Measurements from ENCODE around the gene EXOSC9. TPM values are rescaled to one million over a fixed set of nuclear protein-coding genes. Genes with fewer than 3 reads are reported as not detected.
A peak's percentile ranks its signal among the peaks of the same experiment; 100 is the strongest.
"Not testable (repeated sequence)": the region's sequence is repeated elsewhere in the genome, so short reads cannot be mapped to it uniquely, and the experiment has no call there.

The EXOSC9 gene, protein sequence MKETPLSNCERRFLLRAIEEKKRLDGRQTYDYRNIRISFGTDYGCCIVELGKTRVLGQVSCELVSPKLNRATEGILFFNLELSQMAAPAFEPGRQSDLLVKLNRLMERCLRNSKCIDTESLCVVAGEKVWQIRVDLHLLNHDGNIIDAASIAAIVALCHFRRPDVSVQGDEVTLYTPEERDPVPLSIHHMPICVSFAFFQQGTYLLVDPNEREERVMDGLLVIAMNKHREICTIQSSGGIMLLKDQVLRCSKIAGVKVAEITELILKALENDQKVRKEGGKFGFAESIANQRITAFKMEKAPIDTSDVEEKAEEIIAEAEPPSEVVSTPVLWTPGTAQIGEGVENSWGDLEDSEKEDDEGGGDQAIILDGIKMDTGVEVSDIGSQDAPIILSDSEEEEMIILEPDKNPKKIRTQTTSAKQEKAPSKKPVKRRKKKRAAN
- polyA plus RNA-seq (ENCODE audit: insufficient read length), result 28.5 TPM

DNA sequence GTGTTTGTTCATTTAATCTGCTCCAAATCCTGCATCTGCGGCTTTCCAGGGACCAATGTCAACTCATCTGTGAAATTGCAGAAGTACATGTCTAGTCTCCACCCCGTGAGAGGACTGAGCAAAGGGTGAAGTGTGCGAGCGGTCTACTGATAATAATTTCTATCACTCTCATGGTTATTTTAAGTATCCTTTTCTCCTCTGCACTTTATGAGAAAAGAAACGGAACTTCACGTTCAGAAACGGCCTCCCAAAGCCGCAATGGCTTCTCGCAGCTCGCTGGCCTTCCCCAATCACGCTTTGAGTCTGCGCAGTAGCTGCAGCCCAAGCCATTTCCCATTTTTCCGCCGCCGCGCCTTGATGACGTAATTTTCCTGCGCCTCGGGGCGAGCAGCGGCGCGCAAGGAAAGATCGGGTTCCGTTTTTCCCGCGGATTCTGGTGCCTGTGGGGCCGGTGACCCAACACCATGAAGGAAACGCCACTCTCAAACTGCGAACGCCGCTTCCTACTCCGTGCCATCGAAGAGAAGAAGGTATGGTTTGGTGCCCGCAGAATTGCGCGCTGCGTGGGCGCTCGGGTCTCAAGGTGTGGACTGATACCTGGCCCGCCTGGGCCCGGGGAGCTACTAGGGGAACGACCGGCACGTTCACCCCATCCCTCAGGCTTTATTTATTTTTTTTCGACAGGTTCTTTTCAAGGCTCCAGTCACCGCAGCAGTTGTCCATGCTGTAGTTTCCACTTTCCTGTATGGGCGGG is at the start of gene EXOSC9:
Gene EXOSC9 (plus strand): TSS at position 363 of the 754 bp plus-strand sequence. CDS start 102 bp downstream, at position 465.
- DNase-seq, result peak; percentile 97

DNA sequence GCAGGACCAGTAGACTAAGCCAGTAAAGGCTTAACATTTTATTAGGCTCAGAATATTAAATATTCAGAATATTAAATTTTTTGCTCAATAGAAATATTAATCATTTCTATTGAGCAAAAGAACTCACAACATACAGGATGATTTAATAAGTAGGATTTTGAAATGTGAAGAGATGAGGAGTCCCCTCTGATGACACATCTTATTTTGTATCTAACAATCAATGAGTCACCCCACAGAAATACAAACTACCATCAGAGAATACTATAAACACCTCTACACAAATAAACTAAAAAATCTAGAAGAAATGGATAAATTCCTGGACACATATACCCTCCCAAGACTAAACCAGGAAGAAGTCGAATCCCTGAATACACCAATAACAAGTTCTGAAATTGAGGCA is 49.0 kb upstream of the EXOSC9 start:
- DNase-seq, result not testable (repeated sequence)

DNA sequence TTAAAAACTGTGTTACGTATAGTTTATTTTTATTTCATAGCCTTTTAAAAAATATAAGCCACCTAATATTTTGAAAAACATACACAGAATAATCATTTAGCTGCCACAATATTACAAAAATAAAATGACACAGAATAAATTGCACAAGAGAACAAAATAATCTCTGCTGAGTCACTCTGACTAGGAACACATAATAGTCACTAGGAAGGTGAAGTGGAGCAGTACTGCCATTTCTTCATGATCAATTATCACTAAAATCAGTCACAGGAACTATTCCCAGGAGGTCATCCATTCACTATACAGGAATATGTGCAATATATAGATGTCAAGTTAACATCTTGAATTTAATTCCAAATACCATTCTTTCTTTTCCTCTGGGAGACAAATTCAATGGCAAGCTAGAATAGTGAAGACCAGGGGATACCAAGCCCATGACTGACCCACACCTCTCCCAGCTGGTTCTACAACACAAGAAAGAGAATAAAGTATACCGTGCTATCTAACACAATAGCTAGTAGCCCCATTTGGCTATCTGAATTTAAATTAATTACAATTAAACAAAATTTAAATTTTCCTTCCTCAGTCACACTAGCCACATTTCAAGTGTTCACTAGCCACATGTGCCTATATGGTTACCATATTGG is 42.1 kb upstream of the EXOSC9 start:
- DNase-seq, result no peak

DNA sequence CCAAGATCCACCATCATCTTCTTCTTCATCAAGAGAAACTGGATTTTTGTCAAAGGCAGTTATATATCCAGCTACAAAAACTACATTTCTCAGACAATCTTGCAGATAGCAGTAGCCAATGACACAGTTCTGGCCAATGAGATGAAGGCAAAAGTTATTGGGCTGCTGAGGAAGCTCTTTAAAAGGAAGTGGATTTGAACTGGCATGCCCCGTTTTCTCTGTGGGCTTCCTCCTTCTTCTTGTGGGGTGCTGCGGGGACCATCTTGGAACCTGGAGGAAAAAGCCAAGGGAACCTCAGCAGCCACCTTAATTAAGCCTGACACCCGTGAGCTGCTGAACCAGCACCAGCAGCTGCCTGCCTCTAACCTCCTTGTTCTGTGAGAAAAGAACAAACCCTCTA is 40.9 kb upstream of the EXOSC9 start:
- DNase-seq, result no peak

DNA sequence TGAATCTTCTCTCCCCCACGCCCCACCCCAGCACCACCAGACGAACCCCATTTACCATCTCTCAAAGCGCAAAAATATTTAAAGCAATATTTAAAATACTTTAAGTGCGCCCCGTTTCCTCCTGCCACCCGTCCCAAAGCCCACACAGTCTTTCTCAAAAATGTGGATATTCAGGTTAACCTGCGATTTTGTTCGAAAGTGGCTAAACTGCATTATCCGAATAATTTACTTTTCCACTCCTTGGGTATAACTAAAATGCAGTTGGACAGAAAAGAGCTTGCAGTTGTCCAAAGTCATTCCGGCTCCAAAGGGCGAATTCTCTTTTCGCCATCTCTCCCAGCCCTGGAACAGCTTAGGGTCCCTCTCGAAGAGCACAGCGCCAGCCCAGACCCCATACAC is 36.8 kb upstream of the EXOSC9 start:
- no peak for DNase-seq

DNA sequence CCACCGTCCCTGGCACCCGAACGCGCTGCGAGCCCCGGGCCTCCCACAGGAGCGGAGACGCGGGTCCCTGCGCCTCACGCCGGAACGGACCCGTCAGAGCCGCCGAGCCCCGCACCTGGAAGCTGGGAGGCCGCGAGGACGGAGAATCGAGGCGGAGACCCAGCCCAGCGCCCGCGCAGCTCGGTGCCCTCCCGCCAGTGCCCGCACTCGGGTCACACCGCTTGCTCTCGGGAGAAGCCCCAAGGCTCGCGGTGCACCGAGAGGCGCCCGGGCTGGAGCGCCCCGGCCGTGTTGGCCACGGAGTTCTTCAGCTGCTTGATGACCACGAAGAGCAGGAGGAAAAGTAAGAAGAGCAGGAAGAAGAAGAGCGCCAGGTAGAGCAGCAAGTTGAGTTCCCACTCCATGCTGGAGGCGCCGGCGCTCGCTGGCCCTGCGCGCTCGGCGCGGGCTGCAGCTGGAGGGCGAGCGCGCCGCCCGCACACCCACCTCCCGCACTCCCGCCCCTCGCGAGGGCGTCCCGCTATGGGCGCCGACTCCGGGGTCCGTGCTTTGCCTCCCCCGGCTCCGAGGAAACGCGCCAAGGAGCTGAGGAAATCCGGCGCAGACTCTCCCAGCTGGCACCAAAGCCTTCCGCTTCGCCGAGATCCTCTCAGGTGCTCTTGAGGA is 36.3 kb upstream of the EXOSC9 start, which contains the start of gene SMIM43:
Gene SMIM43 (minus strand): TSS at position 463 of the 666 bp plus-strand sequence. CDS start 59 bp downstream, at position 404.
- DNase-seq, result no peak

DNA sequence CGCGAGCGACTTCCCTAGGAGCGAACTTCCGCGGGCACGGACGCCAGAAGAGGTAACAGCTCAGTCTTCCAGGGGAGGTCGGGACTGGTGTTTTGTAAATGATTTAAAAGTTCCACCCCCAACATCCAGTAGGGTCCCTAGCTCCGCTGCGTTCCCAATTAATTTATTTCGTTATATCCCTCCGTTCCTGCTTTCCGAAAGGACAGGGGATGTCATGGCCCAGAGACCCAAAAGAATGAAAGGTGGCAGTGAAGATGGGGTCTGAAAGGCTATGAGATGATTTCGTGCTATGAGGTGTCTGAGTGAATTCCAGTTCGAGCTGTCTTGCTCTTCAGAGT is 35.8 kb upstream of the EXOSC9 start:
- DNase-seq, result no peak

DNA sequence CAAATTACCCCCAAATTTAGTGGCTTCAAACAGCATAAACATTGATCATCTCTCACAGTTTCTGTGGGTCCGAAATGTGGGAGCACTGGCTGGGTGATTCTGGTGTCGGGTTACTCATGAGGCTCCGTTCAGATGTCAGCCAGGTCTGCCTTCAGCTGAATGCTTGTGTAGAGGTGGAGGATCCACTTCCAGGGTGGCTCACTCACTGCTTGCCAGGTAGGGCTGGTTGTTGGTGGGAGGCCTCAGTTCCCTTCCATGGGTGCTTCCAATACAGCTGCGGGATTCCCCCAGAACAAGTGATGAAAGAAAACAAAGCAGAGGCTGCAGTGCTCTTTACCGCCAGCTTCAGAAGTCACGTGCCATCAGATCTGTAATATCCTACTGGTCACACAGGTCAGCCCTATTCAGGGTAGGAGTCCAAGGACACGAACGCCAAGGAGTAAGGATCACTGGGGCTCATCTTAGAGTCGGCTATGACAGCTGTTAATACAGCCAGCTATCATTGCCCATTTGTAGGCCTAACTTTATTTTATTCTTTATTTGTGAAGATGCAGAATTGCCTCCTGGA is 35.1 kb upstream of the EXOSC9 start:
- DNase-seq, result no peak

DNA sequence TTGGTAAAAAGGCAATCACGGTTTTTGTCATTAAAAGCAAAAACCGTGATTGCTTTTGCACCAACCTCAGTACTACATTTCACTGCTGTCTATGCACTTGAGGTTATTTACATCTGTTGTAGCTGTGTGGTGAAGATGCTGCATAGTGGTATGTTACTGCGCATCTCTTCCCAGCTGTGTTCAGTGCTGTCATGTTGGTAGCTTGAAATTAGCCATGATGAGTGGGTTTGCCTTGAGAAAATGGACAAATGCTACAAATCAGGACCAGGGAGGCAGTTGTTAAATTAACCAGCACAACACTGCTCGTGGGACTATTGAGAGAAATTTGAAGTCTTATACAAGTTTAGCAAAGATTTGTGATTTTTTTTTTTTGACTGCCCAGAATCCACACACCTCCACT is 34.0 kb upstream of the EXOSC9 start:
- no peak for DNase-seq

DNA sequence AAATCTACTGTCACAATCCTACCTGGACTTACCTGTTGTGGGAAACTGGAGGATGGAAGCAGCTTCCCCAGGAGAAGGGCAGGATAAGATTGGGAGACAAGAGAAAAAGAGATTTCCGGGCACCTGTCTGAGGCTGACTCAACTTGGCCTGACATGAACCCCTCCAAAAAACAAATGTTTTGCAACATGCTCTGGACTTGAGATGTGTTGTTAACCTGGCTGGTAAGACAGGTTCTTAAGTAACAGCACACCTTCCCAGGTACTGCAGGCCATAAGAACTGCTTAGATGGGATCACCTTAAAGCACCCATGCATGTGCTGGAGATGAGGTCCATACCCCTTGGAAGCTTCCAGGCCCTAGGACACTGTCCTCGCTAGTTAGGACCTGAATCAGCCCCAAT is 31.8 kb upstream of the EXOSC9 start:
- DNase-seq, result no peak

DNA sequence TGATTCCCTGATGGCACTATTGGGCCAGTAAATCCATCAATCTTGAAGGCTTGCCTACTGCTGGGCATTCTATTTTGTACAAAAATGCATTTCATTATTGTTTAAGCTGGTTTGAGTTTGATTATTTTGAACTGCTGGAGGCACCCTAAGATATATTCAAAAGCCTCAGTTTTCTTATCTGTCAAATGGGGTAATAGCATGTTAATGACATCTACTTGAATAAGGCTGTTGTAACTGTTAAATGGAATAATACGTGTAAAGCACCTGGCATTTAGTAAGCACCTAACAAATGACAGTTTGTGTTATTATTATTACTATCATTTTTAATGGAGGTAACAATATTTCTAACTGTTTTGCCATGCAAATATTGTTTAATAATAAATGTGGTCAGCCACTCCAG is 29.3 kb upstream of the EXOSC9 start:
- no peak for DNase-seq

DNA sequence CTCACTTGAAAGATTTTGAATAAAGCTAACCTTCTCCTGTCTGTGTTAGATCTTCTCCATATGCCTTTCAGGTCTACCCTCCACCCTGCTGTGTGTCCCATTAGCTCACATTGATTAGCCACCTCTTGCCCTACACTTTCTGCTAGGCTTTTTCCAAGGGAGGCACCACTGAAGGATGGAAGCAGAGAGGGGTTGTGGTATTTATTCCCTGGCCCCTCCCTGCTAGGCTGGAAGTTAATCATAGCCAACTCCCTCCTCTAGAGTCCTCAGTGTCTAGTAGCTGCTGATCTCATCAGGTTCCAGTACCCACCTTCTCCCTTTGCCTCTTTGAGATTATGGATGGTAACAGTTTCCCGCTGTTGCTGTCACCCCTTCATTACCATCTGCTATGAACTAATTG is 27.2 kb upstream of the EXOSC9 start:
- DNase-seq, result no peak

DNA sequence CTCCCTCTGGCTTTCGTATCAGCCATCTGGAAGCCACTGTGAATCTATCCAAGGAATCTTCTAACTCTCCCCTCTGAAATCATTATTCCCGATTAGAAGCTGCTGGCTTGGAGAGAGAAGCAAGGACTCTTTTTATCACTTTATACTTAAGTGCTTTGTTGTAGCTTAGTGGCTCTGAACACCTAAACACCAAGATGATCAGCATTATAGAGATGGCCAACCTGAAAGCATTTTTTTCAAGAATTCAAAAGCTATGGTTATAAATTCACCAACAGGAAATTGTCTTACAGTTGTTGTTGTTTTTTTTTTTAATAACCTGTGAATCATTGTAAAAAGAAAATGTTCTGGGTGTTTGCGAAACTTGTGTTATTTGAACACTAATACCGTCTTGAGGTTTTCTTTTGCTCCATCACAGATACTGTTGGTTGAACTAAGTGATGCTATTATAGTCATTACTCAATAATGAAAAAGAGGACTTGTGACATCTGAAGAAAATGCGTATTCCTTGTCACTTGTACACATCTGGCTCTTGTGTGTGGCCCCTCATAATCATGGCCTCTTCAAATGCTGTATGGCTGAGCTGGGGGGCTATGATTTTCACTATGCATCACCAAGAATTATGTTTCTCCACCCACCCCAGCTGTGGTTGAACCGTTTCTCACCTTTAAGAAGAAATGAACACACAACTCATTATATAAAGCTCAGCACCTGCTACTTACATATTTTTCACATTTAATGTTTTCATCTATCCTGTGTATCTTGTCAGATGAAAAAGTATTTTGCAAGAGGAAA is 24.3 kb upstream of the EXOSC9 start:
- no peak for DNase-seq

DNA sequence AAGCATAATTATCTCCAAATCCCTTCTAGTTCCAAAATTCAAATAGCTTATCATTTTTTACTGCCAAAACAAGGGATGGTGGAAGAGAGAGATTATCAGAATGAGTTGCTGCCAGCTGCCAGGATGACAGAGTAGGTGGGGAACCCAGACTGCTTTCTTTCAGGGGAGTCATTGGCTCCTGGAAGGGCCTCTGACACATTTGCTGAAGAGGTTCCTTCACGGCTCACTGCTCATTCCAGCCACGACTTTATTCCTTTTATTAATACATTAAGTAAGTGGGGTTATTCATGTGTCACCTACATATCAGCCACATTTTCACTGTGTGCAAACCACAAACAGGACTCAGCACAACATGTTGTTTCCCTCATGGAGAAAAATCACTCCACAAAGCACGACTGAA is 23.5 kb upstream of the EXOSC9 start:
- no peak for DNase-seq

DNA sequence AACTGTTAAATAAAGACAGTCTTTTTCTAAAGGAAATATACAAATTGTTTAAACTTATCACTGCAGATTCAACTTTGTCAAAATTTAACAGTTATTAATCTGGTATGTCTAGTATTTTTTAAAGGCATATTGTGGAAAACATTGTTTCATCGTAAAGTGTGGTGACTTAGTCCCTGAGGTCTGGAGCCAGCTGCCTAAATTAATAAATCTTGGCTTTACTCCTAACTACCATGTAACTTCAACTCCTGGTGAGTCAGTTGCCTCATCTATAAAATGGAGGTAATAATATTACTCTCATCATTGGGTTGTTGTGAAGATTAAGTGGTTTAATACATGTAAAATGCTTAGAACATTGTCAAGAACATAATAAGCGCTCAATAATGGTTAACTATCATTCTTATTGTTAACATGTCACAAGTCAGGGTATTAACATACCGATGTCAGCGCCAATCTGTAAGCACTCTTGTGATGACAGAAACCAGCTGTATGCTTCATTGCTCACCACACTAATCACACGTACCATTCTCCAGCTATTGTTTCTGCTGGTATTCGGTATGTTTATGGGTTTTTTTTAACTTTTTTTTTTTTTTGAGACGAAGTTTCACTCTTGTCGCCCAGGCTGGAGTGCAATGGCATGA is 22.0 kb upstream of the EXOSC9 start:
- DNase-seq, result no peak

DNA sequence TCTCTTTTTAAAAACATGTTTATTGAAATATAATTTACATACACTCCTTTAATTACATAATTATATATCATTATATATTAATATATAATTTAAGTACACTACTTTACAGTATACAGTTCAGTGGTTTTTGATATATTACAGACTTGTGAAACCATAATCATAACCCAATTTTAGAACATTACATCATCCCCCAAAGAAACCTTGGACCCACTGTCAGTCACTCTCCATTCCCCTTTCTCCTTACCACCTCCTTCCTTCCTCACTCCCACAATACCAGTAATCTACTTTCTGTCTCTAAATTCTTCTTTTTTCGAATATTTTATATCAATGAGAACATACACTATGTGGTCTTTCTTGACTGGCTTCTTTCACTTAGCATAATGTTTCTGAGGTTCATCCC is 17.9 kb upstream of the EXOSC9 start:
- no peak for DNase-seq

DNA sequence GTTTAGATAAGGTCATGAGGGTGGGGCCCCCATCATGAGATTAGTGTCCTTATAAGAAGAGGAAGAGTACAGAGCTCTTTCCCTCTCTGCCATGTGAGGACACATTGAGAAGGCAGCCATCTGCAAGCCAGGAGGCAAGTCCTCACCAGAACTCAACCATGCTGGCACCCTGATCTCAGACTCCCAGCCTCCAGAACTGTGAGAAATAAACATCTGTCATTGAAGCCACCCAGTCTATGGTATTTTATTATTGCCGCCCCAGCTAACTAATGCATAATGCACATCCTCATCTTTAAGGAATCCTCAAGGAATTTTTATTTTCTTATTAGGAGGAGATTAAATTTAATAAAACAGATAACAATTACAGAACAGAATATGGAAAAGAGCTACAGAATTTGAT is 16.7 kb upstream of the EXOSC9 start:
- DNase-seq, result no peak

DNA sequence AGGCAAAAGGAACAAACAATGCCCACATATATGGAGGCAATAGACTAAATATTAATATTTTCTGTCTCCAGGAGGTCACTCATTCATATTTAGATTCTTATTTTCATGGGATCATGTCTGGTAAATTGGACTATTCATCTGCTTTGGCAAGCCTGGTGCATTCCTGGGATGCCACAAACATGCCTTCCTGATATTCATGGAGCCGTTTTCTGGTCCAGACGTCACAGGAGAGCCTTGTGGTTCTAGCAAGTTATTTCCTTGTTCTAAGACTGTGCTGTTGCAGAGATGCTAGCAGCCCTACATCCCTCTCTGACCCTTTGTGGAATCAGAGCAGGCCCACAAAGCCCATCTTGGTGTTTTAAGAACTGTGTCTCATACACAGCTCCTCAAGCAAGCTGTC is 16.1 kb upstream of the EXOSC9 start:
- no peak for DNase-seq

DNA sequence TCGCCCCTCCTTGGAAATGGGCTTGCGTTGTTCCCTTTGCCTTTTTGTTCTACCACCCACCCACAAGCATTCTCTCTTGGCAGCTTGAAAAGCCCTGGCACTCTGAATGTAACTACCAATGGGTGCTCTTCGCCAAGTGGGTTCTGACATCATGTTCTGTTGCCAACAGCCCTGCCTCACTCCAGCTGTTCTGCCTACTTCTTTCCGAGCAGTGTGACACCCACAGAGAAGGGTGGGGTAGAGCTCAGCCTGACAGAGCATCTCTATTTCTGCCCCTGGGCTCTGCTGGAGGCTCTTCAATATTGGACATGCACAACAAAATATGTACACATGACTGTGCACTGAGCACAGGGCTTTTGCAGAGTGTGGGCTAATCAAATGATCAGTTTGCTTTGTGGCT is 15.6 kb upstream of the EXOSC9 start:
- DNase-seq, result no peak

DNA sequence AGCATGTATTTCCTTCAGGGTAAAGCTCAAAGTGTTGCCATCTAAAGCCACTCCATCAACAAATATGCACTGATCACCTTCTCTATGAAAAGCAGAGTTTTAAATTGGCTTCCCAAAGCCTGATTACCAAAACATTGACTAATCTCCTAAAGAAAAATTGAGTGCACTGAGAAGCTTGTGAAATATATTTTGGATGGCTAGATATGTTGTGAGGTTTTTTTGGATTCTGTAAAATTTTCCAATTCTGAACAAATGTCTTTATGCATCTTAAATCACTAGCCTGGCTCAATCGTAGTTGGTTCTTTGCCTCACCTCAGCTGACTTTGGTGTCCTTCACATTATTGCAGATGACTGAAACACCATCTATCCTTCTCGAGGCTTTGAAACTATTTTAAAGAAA is 14.9 kb upstream of the EXOSC9 start:
- no peak for DNase-seq

DNA sequence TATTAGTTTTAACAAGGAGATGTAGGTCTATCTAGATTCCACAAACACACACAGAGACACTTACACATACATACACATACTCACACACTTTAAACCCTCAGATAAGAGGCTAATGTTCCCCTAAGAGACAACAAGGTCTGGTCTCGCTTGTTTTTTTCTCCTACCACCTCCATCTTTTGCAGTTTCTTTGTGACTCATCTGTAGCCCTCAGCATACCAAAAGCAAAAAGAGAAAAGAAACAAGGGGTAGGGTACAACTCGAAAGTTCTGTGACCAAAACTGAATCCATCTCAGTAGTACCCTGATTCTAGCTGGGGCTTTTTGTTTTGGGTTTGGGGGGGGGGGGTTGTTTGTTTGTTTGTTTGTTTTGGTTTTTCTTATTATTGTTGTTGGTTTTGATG is 12.2 kb upstream of the EXOSC9 start:
- no peak for DNase-seq
